GM18508 (cell line): ENCODE measurements around the gene ABCA7.

Source experiments
- ATAC-seq: cut with Tn5 transposase; IDR thresholded peaks from one replicate; pipeline ENCODE4 v1.9.1; 2021; ENCODE audit warnings: moderate number of reproducible peaks; ENCODE audit not compliant: insufficient read depth, unreplicated experiment

Gene ABCA7, protein sequence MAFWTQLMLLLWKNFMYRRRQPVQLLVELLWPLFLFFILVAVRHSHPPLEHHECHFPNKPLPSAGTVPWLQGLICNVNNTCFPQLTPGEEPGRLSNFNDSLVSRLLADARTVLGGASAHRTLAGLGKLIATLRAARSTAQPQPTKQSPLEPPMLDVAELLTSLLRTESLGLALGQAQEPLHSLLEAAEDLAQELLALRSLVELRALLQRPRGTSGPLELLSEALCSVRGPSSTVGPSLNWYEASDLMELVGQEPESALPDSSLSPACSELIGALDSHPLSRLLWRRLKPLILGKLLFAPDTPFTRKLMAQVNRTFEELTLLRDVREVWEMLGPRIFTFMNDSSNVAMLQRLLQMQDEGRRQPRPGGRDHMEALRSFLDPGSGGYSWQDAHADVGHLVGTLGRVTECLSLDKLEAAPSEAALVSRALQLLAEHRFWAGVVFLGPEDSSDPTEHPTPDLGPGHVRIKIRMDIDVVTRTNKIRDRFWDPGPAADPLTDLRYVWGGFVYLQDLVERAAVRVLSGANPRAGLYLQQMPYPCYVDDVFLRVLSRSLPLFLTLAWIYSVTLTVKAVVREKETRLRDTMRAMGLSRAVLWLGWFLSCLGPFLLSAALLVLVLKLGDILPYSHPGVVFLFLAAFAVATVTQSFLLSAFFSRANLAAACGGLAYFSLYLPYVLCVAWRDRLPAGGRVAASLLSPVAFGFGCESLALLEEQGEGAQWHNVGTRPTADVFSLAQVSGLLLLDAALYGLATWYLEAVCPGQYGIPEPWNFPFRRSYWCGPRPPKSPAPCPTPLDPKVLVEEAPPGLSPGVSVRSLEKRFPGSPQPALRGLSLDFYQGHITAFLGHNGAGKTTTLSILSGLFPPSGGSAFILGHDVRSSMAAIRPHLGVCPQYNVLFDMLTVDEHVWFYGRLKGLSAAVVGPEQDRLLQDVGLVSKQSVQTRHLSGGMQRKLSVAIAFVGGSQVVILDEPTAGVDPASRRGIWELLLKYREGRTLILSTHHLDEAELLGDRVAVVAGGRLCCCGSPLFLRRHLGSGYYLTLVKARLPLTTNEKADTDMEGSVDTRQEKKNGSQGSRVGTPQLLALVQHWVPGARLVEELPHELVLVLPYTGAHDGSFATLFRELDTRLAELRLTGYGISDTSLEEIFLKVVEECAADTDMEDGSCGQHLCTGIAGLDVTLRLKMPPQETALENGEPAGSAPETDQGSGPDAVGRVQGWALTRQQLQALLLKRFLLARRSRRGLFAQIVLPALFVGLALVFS (N-terminal part only)

DNA sequence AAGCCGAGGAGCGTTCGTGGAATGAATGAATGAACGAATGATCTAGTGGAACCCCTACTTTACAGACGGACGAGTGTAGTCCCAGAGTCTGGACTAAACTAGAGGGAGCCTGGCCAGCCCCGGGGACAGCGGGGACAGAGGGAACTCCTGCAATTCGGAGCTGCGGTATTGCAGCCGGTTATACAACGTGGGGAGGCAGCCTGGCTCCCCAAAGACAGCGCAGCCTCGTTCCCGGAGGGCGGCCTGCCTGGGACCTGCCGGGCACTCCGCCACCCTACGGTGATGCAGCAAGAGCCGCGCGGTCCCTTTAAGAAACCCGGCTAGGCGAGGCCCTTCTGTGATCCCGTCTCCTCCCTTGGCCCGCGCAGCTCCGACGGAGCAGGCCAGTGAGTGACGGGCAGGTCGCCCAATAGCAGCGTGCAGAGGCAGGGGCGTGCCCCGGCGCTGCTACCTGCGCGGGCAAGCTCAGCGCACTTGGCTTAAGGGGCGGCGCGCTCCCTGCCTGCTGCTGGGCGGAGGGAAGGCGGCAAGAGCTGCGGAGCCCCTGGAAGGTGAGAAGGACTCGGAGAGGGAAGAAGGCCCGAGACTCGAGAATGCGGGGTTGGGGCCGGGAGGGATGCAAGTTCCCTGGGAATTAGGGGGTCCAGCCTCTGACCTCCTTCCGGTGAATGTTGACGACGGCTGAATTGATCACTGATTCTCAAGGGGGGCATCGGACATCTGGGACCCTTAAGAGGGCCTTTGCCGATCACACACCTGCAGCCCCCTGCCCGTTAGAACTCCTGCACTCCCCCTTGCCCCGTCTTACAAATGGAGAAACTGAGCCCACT, at the start of gene ABCA7:
Gene ABCA7, plus strand, starts transcription at position 462 of the 830 bp plus-strand sequence. CDS start 1,255 bp downstream, outside the sequence.
- peak; percentile 45 for ATAC-seq

DNA sequence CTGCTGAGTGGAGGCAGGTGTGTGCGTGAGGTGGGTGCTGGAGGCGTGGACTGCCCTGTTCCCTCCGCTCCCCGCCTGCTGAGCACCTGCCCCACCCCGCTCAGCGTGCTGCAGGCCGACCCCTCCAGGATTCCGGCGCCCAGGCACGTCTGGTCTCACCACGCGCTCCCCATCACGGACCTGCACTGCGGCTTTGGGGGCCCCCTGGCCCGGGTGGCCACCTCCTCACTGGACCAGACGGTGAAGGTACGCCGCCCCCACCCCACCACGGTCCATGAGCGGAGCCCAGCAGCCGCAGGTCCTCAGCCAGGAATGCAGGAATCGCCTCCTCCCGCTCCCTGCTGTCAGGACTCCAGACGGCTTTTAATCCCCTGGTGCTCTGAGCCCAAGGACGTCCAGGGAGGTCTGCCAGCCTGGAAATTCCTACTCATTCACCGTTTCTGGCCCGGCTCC, 49.8 kb upstream of the ABCA7 start:
- ATAC-seq: no peak

GRCh38 chr19:990746-991145, 49.2 kb upstream of the ABCA7 start:
- no peak for ATAC-seq

DNA sequence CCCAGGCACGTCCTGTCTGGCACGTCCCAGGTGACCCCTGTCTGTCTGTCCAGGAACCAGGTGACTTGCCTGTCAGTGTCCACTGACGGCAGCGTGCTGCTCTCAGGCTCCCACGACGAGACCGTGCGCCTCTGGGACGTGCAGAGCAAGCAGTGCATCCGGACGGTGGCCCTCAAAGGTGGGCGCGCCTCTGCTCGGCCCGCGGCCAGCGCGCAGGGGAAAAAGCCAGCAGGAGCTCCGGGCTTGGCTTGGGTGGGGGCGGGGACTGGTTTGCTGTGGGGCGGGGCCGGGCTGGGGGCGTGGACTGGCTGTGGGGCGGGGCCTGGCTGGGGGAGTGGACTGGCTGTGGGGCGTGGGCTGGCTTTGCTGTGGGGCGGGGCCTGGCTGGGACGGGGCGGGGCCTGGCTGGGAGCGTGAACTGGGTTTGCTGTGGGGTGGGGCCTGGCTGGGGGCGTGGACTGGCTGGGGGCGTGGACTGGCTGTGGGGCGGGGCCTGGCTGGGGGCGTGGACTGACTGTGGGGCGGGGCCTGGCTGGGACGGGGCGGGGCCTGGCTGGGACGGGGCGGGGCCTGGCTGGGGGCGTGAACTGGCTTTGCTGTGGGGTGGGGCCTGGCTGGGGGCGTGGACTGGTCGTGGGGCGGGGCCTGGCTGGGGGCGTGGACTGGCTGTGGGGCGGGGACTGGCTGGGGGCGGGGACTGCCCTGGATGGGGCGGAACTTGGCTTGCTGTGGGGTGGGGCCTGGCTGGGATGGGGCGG, 48.6 kb upstream of the ABCA7 start:
- no peak for ATAC-seq

DNA sequence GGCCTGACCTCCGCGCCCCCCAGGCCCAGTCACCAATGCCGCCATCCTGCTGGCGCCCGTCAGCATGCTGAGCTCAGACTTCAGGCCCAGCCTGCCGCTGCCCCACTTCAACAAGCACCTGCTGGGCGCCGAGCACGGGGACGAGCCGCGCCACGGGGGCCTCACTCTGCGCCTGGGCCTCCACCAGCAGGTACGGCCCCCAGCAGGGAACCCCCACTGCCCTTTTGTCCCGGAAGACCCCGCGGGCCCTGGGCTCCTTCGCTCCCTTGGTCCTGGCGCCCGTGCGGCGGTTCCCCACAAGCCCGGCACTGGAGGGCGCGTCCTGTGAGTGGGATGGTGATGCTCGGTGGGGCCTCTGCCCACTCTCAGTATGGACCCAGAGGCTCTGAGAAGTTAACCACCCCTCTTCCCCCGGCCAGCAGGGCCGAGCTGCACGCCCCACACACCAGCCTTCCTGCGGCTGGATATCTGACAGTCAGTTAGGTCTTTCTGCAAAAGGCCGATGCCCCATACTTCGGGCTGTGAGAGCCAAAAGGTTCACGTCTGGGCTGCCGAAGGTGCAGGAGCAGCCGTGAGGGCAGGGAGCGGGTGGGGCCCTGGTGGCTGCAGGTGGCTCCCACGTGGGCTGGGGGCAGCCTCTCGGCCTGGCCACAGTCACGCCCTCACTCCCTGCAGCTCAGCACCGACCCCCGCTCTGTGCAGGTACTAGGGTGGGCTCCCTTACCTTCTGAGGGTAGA, 47.8 kb upstream of the ABCA7 start:
- no peak for ATAC-seq

DNA sequence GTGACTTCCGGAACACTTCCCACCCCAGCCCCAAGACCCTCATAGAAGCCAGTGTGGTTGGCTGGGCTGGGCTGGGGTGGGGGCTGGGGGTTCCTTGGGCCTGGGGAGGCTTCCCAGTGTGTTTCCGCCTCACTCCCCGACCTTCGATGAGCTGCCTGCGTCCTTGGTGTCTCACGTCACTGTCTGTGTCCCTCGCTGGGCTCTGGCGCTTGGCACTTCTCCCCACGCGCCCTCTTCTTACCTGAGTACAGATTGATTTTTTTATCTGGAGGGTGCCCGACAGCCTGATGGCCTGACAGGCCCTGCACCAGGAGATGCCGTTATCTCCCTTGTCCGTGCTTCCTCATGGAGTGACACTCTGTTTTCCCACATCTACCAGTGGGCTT, 47.2 kb upstream of the ABCA7 start:
- no peak for ATAC-seq

- ATAC-seq: no peak
Measured at GRCh38 chr19:993361-993830, 46.5 kb upstream of the ABCA7 start.

- ATAC-seq: no peak
Measured at GRCh38 chr19:993831-994393, 46.0 kb upstream of the ABCA7 start.

- ATAC-seq: no peak
Measured at GRCh38 chr19:994516-994915, 45.4 kb upstream of the ABCA7 start.

- no peak for ATAC-seq
Measured at GRCh38 chr19:995051-995827, 44.7 kb upstream of the ABCA7 start.

GRCh38 chr19:996051-996838, 43.7 kb upstream of the ABCA7 start:
- no peak for ATAC-seq

DNA sequence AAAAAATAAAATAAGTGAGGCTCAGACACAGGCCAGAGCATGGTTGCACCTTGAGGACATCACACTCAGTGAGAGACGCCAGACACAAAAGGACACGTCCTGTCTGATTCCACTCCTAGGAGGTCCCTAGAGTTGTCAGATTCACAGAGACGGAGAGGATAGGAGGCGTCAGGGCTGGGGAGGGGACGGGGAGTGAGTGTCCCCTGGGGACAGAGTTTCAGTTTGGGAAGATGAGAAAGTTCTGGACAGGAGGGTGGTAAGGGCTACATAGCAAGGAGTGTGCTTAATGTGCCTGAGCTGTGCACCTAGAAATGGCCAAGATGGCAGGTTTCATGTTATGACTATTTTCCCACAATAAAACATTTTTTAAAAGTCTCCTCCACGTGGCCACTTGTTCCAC, 41.8 kb upstream of the ABCA7 start:
- no peak for ATAC-seq

GRCh38 chr19:999379-999719, 40.6 kb upstream of the ABCA7 start:
- ATAC-seq: no peak

DNA sequence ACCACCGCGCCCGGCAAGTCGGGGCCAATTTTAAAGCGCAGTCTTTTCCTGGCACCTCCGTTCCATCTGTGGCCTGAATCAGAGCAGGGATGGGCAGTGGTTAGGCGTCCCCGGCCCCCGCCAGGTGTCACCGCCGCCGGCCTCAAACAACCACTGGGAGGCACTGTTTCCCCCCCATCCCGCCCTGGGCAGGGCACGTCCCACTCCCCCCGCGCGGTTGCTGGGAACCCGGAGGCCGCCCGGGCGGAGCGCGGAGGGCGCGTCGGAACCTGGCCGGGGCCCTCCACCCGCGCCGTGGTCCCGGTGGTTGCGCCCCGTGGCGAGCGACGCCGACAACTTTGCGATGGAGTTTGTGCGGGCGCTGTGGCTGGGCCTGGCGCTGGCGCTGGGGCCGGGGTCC, 39.8 kb upstream of the ABCA7 start, which contains the start of gene GRIN3B:
Gene GRIN3B, plus strand, starts transcription at position 325 of the 400 bp plus-strand sequence. Its CDS starts 19 bp downstream, at position 344.
- no peak for ATAC-seq

DNA sequence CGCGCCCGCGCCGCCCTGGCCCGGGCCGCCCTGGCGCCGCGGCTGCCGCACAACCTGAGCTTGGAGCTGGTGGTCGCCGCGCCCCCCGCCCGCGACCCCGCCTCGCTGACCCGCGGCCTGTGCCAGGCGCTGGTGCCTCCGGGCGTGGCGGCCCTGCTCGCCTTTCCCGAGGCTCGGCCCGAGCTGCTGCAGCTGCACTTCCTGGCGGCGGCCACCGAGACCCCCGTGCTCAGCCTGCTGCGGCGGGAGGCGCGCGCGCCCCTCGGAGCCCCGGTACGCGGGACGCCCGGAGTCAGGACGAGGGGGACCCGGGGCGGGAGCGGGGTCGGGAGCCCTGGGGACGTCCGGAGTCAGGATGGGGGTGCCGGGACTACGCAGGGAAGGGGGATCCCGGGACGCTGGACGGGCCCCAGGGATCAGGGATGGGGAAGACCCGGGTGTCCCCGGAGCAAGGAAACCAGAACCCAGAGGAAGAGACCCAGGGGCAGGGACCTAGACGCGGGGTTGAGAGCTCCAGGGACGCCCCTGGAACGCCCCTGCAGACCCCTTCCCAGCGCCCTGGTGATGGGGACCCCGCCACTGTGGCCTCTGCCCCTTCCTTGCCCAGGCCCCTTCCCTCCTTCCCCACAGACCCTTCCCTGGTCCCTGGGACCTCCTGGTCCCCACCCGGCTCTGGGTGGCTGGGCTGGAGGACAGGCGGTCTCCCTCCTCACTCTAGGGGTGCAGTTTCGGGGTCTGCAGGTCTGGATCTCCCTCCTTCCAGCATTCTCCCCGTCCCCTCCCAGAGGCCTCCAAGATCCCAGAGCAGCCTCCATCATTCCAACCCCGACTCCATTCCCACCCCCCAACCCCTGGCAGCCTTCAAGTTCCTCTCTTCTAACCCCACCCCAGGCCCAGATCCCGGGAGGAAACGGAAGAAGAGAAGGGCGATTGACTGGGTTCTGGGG, 39.0 kb upstream of the ABCA7 start:
- ATAC-seq: no peak
